ENCODE measurements around the gene OTOP1. TPM values are rescaled to one million over a fixed set of nuclear protein-coding genes. Genes with fewer than 3 reads are reported as not detected.
"Not testable (repeated sequence)": the region's sequence is repeated elsewhere in the genome, so short reads cannot be mapped to it uniquely, and the experiment has no call there.

Gene OTOP1
- total RNA-seq, 1 donor from 2014 or later, result 1.4 TPM

DNA sequence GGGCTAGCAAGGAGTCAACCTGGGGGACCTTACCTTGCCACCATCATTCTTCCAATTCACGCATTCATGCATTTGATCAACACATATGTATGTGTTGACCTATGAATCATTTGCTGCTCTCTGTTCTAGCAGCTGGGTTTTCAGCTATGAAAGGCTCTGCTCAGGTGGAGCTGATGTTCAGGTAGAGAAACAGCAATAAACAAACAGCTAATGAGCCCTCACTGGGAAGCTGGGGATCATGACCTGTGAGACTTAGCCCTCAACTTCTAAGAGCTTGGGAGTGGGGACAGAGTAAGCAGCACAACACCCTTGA, 1.6 kb upstream of the OTOP1 start:
- H3K9me3 Mint-ChIP-seq (ENCODE audit: unreplicated experiment), result peaks cover 5% of the 10 kb centered on the region
- H3K27ac Mint-ChIP-seq (ENCODE audit: unreplicated experiment), result no peak overlapping the region
- peaks cover 2% of the 10 kb centered on the region for H3K36me3 Mint-ChIP-seq (ENCODE audit: unreplicated experiment)
- no peaks in the 10 kb centered on the region for H3K4me1 Mint-ChIP-seq (ENCODE audit: low read depth, unreplicated experiment)
- no peak for DNase-seq
- no peak overlapping the region for H3K4me3 Mint-ChIP-seq (ENCODE audit: unreplicated experiment)
- TF ChIP-seq, protein P1, sequence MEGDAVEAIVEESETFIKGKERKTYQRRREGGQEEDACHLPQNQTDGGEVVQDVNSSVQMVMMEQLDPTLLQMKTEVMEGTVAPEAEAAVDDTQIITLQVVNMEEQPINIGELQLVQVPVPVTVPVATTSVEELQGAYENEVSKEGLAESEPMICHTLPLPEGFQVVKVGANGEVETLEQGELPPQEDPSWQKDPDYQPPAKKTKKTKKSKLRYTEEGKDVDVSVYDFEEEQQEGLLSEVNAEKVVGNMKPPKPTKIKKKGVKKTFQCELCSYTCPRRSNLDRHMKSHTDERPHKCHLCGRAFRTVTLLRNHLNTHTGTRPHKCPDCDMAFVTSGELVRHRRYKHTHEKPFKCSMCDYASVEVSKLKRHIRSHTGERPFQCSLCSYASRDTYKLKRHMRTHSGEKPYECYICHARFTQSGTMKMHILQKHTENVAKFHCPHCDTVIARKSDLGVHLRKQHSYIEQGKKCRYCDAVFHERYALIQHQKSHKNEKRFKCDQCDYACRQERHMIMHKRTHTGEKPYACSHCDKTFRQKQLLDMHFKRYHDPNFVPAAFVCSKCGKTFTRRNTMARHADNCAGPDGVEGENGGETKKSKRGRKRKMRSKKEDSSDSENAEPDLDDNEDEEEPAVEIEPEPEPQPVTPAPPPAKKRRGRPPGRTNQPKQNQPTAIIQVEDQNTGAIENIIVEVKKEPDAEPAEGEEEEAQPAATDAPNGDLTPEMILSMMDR (IDR thresholded peaks at IDR 0.05; ENCODE audit: partially characterized antibody, unreplicated experiment), result no peak
- peaks cover 25% of the 10 kb centered on the region for H3K27me3 Mint-ChIP-seq (ENCODE audit: unreplicated experiment)

DNA sequence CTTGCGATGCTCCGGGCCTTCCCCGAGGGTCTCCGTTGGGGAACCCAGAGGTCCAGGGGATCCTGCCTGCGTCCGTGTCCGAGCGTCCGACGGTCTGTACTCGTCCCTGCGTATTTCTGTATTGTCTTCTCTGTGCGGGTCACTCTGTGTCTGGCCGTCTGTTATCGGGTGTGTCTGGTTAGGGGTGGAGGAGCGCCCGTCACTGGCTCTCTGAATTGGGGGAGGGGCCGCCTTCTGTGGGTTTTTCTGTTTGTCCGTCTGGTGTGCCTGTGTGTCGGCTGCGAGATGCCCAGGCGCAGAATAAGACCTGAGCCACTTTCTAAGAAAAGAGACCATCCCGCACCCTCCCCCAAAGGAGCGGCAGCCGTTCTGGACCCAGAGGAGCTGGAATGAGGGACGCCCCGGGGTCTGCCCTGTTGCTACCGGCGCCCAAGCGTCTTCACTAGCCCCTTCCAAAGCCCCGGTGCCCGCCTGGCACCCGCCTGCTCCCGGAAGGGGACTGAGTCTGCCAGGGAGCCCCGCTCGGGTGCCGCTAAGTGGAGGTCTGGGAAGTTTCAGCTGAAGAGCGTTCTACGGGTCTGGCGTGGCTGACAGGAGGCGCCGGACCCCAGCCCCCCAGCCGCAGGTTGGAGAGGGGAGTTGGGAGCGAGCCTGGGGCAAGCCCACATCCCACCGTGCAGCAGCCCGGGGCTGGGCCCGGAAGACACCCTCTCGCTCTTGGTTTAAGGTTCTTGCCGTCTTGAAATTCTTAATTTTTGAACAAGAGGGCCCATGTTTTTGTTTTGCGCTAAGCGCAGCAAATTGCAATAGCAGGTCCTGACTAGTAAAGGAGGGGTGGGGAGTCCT, 1.0 kb upstream of the OTOP1 start:
- peaks cover 27% of the 10 kb centered on the region for H3K27me3 Mint-ChIP-seq (ENCODE audit: unreplicated experiment)
- H3K4me1 Mint-ChIP-seq (ENCODE audit: low read depth, unreplicated experiment), result no peaks in the 10 kb centered on the region
- TF ChIP-seq, protein P1 (IDR thresholded peaks at IDR 0.05; ENCODE audit: partially characterized antibody, unreplicated experiment), result no peak
- H3K4me3 Mint-ChIP-seq (ENCODE audit: unreplicated experiment), result peak overlapping the region; percentile 69
- no peak overlapping the region for H3K27ac Mint-ChIP-seq (ENCODE audit: unreplicated experiment)
- no peak for DNase-seq
- H3K36me3 Mint-ChIP-seq (ENCODE audit: unreplicated experiment), result peaks cover 5% of the 10 kb centered on the region
- peaks cover 5% of the 10 kb centered on the region for H3K9me3 Mint-ChIP-seq (ENCODE audit: unreplicated experiment)

DNA sequence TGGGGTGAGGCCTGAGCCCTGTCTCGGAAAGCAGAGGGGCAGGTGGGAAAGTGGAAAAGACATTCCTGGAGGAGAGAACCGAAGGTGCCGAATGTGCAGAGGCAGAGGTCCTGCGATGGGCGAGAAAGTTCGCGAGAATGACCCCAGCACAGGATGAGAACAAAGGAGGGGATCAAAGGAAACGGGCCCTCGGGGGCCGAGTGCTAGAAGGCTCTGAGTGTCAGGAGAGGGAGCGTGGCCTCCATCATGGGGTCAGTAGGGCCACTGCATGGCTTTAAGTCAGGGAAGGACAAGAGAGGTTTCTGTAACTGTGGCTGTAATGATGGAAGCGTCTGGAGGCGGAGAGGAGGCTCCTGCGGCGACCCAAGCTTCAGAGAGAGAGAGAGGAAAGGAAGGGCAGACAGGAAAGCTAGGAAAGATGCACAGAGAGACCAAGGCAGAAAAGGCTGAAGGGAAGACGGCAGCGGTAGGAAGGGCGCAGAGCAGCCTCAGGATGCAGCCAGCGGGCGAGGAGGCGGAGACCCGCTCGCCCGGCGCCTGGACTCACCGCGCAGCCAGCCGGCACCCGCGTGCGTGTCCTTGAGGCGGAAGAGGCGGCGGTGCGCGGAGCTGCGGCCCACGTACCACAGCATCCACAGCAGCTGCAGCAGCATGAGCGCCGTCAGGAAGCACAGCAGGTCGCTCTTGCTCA, 669 bp downstream of the OTOP1 start:
- DNase-seq, result peak; percentile 51
- peaks cover 27% of the 10 kb centered on the region for H3K27me3 Mint-ChIP-seq (ENCODE audit: unreplicated experiment)
- TF ChIP-seq, protein P1 (IDR thresholded peaks at IDR 0.05; ENCODE audit: partially characterized antibody, unreplicated experiment), result no peak
- no peak overlapping the region for H3K27ac Mint-ChIP-seq (ENCODE audit: unreplicated experiment)
- H3K4me1 Mint-ChIP-seq (ENCODE audit: low read depth, unreplicated experiment), result no peaks in the 10 kb centered on the region
- H3K4me3 Mint-ChIP-seq (ENCODE audit: unreplicated experiment), result peak overlapping the region; percentile 81
- H3K9me3 Mint-ChIP-seq (ENCODE audit: unreplicated experiment), result peaks cover 5% of the 10 kb centered on the region
- H3K36me3 Mint-ChIP-seq (ENCODE audit: unreplicated experiment), result peaks cover 5% of the 10 kb centered on the region

GRCh38 chr4:4217113-4217512, 9.6 kb downstream of the OTOP1 start:
- no peaks in the 10 kb centered on the region for H3K4me1 Mint-ChIP-seq (ENCODE audit: low read depth, unreplicated experiment)
- no peaks in the 10 kb centered on the region for H3K27me3 Mint-ChIP-seq (ENCODE audit: unreplicated experiment)
- no peak for DNase-seq
- H3K36me3 Mint-ChIP-seq (ENCODE audit: unreplicated experiment), result no peaks in the 10 kb centered on the region
- no peak overlapping the region for H3K4me3 Mint-ChIP-seq (ENCODE audit: unreplicated experiment)
- H3K27ac Mint-ChIP-seq (ENCODE audit: unreplicated experiment), result no peak overlapping the region
- no peaks in the 10 kb centered on the region for H3K9me3 Mint-ChIP-seq (ENCODE audit: unreplicated experiment)
- TF ChIP-seq, protein P1 (IDR thresholded peaks at IDR 0.05; ENCODE audit: partially characterized antibody, unreplicated experiment), result no peak

DNA sequence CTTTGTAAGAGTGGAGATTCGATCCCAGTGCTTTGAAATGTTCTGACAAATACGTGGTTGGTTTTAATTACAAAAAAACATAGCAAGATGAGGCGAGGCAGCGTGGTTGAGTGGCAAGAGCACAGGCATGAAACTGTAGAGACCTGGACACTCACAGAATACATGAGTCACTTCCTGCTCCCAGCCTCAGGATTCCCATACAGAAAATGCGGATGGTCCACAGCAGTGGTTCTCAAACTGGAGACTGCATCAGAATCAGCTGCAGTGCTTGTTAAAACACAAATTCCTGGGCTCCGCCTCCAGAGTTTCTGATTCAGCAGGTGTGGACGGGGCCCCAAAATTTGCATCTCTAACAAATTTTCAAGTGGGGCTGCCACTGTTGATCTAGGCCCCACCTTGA, 10.1 kb downstream of the OTOP1 start:
- no peak overlapping the region for H3K27ac Mint-ChIP-seq (ENCODE audit: unreplicated experiment)
- no peaks in the 10 kb centered on the region for H3K36me3 Mint-ChIP-seq (ENCODE audit: unreplicated experiment)
- H3K9me3 Mint-ChIP-seq (ENCODE audit: unreplicated experiment), result no peaks in the 10 kb centered on the region
- no peak overlapping the region for H3K4me3 Mint-ChIP-seq (ENCODE audit: unreplicated experiment)
- no peak for DNase-seq
- TF ChIP-seq, protein P1 (IDR thresholded peaks at IDR 0.05; ENCODE audit: partially characterized antibody, unreplicated experiment), result no peak
- no peaks in the 10 kb centered on the region for H3K4me1 Mint-ChIP-seq (ENCODE audit: low read depth, unreplicated experiment)
- no peaks in the 10 kb centered on the region for H3K27me3 Mint-ChIP-seq (ENCODE audit: unreplicated experiment)

DNA sequence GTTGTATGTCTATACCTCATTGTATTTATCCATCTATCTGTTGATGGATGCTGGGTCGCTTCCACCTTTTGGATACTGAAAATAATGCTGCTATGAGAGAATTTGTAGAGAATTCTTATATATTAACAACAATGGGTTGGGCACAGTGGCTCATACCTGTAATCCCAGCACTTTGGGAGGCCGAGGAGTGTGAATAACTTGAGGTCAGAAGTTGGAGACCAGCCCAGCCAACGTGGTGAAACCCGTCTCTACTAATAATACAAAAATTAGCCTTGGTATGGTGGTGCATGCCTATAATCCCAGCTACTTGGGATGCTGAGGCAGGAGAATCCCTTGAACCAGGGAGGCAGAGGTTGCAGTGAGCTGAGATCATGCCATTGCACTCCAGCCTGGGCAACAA, 13.1 kb downstream of the OTOP1 start:
- not testable (repeated sequence) for H3K9me3 Mint-ChIP-seq (ENCODE audit: unreplicated experiment); DNase-seq; H3K4me3 Mint-ChIP-seq (ENCODE audit: unreplicated experiment); H3K27me3 Mint-ChIP-seq (ENCODE audit: unreplicated experiment); H3K27ac Mint-ChIP-seq (ENCODE audit: unreplicated experiment); H3K36me3 Mint-ChIP-seq (ENCODE audit: unreplicated experiment); H3K4me1 Mint-ChIP-seq (ENCODE audit: low read depth, unreplicated experiment)
